Cortex of kidney (tissue), 1 donor: ENCODE measurements around the gene ANXA5.
A peak's percentile ranks its signal among the peaks of the same experiment; 100 is the strongest.
"Not testable (repeated sequence)": the region's sequence is repeated elsewhere in the genome, so short reads cannot be mapped to it uniquely, and the experiment has no call there.

ENCODE experiments used
- DNase-seq: peaks from one replicate; lab custom pipeline; 2025; lab: John Stamatoyannopoulos, UW

ANXA5 gene

DNA sequence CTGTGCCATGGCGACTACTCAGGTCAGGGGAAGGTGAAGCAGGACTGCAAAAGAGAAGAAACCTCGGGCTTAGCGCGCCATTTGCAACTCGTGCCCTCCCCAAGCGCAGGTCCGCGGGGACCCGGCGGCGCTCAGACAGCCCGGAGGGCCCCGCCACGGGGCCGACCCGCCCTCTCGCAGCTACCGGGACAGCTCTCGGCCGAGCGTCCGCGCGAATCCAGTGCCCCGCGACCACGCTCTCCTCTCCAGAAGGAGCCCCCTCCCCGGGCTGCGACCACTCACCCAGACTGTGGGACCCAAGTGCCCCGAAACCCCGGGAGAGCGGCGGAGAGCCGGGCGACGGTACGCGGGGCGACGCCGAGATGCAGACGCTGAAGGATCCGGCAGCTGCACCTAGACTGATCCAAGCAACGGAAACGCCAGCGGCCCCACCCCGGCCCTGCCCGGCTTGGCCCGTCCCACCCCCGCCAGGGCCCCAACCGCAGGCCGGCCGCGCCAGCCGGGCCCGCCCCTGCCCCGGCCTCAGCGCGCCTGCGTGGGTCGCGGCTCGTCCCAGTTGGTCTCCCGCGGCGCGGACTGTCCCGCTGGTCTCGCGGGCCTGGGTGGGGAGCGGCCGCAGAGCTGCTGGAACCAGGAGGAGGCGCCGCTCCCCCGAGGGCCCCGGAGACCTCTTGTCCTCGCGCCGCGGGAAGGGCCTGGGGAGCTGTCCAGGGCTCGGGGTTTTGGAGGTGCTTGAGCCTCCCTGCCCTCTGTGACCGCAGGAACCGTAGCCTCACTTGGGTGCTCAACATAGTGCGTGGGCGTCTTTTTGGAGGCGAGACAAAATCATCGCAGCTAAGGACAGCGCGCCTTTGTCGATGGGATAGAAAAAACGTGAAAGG, at the start of gene ANXA5:
TSS of gene ANXA5 (minus strand) at position 400 of the 881 bp plus-strand sequence. CDS start at position 9, 391 bp downstream.
- DNase-seq: peak; percentile 34

DNA sequence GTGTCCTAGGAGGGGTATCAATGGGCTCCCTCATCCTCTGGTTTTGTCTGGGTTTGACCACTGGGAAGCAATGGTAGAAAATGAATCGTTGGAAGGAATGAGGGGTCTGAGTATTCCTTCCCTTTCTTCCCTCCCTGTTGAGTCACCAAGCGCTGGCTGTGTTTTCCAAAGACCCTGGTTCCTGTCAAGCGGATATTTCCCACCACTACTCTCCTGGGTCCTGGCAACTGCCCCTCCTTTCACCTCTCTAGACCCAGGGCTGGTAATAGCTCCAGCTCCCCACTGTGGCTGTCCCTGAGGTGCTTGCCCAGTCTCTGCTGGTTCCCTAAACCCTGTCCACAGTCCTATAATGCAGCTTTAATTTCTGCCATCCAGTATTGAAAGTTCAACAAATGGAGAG, 46.0 kb upstream of the ANXA5 start:
- no peak for DNase-seq

DNA sequence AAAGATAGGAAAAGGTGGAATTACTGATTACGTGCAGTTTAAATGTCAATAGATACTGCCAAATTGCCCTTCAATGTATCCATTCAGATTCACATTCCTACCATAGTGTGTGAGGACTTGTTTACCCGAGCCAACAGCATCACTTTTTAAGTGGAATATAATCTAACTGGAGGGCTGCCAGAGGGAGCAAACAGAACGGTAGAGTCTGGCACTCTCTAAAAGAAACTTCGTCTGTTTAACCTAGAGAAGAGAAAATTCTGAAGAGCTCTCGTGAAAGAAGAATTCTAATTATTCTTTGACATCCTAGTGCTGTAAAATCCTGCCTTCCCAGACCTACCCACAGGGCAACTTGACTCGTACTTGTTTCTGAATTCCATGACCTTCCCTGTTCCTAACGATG, 45.0 kb upstream of the ANXA5 start:
- no peak for DNase-seq

DNA sequence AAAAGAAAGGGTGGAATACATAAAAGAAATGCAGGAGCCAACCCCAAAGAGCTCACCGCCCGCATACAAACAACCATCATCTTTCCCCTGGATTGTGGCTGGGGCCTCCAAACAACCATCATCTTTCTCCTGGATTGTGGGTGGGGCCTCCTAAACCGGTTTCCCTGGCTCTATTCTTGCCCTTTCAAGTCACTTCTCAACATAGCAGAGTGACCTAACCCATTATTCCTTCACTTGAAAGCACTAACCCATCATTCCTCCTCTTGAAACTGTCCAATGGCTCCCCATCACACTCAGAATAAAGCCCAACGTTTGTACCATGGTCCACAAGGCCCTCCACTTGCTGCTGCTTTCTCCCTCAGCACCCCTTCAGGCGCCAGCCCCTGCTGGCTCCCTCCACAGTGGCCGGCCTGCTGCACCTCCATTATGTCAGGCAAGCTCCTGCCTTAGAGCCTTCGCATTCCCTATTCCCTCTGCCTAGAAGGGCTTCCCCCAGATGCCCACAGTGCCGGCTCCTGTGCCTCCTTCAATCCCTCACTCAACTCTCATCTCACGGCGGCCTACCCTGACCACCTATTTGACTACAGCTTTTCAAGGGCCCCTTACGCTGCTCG, 44.1 kb upstream of the ANXA5 start:
- no peak for DNase-seq

DNA sequence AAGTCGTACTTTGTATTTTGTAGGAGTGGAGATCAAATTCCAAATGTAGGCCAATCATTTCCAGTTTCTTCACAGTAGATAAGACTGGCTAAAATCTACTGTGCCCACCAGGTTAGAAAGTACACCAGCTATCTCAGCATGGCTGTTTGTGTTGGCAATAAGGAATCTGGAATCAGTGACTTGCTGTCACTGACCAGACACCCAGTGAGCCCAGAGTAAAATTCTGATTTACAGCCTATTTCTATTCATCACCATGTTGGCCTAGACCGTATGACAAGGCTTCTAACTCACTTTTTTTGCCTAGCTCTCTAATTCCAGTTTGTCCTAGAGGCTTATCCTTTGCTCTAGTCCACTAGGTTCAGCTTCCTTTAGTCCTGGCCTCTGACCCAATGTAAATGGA, 42.8 kb upstream of the ANXA5 start:
- no peak for DNase-seq

DNA sequence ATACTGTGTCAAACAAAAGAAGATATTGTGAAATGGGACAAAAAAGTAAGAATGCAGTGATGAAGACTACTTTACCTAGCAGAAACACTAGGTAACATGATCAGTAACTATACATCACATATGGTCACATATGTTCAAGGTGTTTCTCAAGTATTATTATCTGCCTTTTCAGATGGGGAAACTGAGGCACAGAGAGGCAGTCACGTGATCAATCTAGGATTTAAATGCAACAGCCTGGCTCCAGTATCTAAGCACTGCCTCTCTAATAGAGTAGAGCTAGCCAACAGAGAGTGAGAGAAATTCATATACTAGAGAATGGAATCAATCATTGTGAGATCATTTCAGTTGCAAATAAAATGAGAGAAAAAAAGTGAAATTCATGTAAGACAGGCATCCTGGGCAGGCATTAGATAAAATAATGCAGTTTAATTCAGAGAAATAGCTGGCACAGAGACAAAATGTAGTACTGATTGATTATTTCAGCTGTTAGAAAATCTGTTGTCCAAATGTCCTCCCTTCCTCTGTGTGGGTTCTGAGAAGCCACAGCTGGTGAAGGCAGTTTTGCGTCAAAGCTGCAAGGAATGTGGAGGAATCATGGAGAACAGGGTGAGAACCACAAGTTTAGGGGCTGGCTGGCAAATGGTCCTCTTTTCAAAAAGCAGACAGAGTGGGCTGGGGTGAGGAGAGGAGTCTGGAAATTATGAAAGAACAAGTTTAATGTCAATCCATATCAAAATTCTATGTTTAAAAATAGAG, 42.2 kb upstream of the ANXA5 start:
- no peak for DNase-seq

DNA sequence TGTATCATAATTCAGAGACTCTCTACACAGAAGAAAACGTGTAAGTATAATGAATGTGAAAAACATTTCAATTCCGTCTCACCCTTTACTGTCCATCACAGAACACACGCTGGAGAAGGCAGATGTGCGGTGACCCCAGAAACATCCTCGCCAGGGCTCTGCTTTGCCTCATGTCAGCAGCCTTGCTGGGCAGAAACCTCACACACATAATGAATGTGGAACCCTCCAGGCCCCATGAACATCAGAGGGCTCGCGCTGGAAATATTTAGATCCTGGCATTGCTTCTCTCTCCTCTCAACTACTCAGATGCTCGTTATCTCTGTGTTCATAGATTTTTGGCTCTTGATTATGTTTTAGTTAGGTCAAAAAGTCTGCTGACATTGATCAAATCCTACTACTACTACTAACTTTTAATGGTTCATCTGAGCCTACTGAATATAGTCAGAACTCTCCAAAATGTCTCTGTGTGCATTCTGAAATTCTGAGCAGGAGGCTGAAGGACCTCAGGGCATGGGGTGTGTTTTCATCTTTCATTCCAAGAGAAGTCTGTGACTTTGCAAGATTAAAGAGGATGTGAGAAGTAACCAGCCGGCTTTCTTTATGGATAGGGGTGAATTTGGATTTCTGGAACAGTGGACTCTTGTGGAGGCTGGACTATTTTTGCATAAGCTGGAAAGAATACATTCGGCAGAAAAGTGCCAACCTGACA, 41.2 kb upstream of the ANXA5 start:
- no peak for DNase-seq

DNA sequence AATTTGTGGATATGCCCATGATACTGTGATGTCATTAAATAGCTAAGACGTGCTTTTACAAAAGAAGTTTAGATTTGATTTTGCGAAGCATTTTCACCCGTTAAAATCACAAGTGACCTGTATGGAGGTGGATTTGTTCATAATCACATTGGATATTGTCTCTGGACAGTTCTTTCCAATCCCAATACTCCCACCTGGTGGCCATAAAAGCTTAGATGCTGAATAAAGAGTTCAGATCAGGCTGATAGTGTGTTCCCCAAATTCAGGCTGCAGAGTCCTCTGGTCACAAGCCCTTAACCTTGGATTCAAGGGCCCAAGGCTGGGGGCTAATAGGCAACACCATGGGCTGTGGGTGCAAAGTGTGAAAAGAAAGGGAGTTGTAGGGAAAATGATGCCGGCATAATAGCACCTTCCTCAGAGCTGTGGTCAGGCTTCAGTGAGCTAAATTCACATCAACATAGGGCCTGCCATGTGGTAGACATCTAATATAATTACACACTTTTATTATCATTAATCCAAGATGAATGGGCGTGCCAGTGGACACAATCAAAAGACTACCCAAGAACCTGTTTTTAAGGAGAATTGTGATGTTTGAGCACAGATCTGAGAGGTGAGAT, 40.1 kb upstream of the ANXA5 start:
- DNase-seq: no peak

DNA sequence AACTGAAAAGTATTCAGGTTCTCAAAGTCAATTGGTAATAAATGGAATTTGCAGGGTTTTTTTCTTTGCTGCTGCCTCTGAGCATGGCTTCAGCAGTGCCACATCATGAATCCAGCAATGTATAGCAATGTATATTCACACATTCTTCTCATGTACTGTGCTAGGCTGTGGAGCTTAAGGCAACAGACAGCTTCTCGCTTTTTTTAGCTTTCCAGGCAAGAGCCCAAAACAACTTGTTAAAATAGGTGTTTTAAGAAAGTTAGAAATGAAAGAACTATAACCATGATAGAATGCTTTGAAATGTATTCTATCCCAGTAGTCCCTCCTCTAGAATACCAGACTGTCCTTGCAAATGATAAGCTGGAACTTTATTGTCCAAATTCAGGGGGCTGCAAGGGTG, 37.8 kb upstream of the ANXA5 start:
- no peak for DNase-seq

DNA sequence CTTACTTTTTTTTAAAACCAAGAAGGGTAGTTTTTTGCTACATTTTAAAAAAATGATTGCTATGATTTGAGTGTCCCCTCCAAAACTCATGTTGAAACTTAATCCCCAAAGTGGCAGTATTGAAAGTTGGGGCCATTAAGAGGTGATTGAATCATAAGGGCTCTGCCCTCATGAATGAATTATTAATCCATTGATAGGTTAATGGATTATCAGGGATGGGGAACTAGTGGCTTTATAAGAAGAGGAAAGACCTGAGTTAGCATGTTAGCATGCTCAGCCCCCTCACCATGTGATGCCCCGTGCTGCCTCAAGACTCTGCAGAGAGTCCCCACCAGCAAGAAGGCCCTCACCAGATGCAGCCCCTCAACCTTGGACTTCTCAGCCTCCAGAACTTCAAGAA, 37.2 kb upstream of the ANXA5 start:
- no peak for DNase-seq

DNA sequence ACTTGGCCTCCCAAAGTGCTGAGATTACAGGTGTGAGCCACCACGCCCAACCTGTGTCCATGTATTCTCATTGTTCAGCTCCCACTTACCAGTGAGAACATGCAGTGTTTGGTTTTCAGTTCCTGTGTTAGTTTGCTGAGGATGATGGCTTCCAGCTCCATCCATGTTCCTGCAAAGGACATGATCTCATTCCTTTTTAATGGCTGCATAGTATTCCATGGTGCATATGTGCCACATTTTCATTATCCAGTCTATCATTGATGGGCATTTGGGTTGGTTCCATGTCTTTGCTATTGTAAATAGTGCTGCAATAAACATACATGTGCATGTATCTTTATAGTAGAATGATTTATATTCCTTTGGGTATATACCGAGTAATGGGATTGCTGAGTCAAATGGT, 33.0 kb upstream of the ANXA5 start:
- DNase-seq: not testable (repeated sequence)

DNA sequence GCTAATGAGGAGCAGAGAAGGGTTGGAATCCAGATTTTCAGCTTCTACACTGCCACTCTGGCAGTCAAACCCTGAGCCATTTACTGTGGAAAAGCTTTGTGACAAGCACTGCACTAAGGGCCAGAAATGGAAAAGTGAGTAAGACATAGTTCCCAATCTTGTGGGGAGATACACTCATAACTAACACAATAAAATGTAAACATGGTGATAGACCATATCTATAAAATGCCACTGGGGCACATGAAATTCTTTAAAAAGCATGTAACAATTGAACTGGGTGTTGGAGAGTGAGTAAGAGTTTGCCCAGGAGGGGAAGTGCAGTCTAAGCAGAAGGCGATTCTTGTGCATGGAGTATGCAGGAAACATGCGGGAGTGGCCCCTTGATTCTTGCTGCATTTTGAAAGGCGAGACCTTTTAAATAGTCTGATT, 32.0 kb upstream of the ANXA5 start:
- no peak for DNase-seq

DNA sequence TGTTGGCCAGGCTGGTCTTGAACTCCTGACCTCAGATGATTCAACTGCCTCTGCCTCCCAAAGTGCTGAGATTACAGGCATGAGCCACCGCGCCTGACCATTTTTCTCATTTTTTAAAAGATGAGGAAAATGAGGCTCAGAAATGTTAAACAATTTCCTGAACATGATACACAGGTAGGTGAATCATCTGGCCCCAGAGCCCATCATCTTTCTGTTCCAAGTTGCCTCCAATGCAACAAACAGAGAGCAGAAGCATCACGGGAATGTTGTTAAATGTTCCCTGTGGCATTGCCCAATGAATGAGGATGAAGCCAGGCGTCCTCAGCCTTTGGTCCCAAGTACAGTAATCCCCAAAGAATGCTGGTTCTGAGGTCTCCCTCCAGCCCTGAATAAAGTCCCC, 31.3 kb upstream of the ANXA5 start:
- DNase-seq: no peak

DNA sequence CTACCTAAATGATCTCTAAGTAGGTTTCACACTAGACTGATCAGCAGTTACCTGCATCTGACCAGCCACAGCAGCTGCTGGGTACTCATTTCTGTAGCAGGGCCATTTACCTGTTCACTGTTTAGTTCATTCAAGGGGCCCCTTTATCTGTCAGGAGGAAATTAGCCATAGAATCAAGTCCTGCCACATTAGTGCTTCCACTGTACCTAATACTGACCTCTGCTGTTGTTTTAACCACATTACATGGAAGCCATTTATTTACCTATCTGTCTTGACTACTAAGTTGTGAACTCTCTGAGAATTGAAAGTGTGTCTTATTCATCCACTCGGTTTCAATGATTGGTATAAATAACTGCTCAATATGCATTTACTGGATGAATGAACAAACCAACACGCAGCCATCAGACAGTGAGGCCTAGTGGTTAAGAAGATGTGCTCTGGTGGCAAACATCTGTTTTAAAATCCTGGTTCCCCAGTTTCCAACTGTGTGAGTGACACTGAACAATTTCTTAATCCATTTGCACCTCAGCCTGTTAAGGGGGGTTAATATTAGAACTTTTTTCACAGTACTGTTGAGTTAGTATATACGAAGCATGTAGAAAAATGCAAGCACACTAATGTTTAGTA, 30.0 kb upstream of the ANXA5 start:
- no peak for DNase-seq

DNA sequence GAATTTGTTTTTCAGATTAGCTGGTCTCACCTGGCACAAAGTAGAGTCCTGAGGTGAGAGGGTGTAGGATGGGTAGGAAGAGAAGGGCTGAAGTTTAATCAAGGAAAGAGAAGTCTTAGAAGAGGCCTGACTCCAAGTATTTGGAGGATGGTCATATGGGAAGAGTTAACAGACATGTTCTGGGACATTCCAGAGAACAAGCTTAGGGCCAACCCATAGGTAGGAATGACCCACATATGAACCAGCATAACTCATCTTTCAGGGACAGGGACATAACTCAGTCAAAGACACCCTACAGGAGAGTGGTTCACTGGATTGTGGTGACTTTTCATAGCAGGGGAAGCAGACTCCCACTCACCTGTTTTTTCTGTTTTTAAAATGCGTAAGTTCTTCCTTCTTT, 27.9 kb upstream of the ANXA5 start:
- DNase-seq: no peak

DNA sequence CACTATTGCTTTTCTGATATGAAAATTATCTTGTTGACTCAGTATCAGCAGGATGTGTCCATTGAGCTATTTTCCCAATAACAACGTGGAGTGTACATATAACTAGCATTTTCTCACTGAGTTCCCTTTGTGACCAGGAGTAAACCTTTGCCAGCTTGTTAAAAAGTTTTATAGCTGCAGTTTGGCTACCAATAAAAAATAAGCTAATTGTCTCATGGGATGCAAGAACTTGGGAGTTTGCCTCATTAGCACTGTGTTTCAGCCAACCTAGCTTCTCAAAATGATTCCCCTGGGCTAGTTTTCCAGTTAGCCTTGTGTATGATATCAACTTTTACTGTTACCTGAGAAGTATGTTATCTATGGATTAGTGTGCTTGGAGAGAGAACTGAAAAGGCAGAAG, 24.9 kb upstream of the ANXA5 start:
- no peak for DNase-seq

DNA sequence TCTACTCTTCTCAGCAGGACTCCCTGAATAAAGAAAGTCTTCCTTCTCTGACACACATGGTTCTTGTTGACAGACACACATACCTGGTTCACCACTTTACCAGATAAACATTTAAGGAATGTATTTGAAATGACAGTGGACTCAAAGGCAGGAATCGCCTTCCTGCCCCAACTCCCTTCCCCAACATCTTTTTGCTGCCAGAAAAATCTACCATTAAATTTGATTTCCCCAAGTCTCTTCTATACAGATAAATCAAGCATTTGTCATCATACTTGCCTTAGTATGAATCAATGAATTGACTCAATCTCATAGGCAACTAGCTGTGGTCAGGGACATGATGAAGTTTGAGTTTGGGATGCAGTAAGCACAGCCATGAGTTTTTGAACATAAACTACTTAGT, 23.3 kb upstream of the ANXA5 start:
- DNase-seq: no peak

DNA sequence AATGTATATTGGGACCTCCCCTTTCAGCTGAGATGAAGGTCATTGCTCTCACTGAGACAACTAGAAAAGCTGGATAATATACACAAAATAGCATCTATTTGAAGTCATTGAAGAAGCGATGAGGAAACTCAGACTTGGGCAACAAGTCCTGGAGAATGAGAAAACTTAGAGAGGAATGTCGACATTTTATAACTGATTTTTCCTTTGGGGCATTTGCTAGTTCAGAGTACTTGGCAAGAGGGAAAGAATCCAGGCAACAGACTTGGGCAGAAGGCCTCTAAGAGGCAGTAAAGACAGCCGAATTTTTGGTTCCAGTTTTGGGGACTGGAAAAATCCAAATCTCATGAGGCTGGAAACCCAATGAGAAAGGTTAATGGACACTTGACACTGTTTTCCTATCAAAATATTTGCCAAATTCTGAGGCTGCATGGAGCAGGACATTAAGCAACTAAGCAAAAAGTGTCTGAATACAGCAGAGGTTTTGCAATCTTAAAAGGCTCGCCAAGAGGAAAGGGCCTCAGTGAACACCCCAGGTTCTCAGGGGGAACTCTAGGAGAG, 21.0 kb upstream of the ANXA5 start:
- no peak for DNase-seq

DNA sequence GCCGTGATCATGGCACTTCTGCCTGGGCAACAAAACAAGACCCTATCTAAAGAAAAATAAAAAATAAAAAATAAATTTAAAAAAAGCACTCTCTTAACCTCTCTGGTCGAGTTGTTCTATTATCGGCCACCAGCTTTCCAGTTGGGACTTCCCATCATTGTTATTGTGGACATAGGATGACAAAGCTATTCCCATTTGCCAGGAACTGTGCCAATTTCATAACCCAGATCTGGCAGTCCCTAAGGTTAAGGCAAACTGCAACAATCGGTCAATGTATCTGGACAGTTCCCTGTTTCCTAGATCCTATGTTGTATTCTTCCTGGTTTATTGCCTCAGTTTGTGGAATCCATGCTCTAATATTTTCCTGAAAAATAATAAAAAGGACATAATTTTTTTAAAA, 17.8 kb upstream of the ANXA5 start:
- no peak for DNase-seq

DNA sequence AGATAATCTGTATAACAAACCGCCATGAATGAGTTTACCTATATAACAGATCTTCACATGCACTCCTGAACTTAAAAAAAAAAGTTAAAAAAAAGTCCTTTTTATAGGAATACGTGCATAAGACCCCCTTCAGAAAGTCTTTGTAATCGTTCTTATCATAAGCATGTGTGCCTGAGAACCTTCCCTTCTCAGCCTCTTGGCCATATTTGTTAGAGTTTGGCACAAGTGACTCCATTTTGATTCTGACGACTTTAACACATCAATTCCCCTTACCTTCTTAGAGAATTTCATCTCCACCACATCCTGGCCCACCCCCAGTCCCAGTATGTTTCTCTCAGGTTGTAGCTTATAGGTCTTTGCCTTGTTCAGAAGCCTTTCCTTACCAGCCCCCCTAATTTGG, 16.0 kb upstream of the ANXA5 start:
- DNase-seq: no peak
